HepG2 (cell line): Measurements from ENCODE around the gene TNNI2. TPM values are rescaled to one million over a fixed set of nuclear protein-coding genes. Genes with fewer than 3 reads are reported as not detected.

Experiments
- ATAC-seq: fragments of 200-7000 bp; cut with Tn5 transposase; 3 replicates; pipeline ENCODE4 v1.9.1; 2020; ENCODE audit warnings: mild to moderate bottlenecking, moderate library complexity
- BruUV-seq: library from RNA; stranded (reverse); fragments of 400-500 nt; replicated peaks from 2 replicates; lab custom pipeline; 2021; lab: Mats Ljungman, UMichigan
- CTCF ChIA-PET: fragments of 300-600 bp; formaldehyde crosslinking; extraction: SDS; loops from one replicate; lab custom pipeline; 2021; ENCODE audit warnings: low total read pairs, inconsistent platforms, low intra/inter-chr PET ratio; lab: Yijun Ruan, JAX
- POLR2A ChIA-PET: fragments of 350-600 bp; sonication (Branson Sonifier 250); formaldehyde crosslinking; loops from one replicate; lab custom pipeline; 2020; ENCODE audit warnings: antibody characterized with exemption, inconsistent platforms; lab: Yijun Ruan, JAX
- DNase-seq: peaks from one replicate; pipeline ENCODE4 v3.0.0-alpha.2; 2015; ENCODE audit warnings: low spot score
- FAIRE-seq: peaks from 3 replicates; lab custom pipeline; 2011; peaks lifted over from hg19 to GRCh38; lab: Jason Lieb, UNC
- H2AFZ ChIP-seq: one replicate; pipeline ENCODE4 v1.6.1; 2011; ENCODE audit warnings: low read length, inconsistent platforms
- H3K27ac ChIP-seq: fragments of 300-600 bp; 3 replicates; pipeline ENCODE4 v1.8.0; 2011; ENCODE audit warnings: mixed run types, mild to moderate bottlenecking, mixed read lengths, low read length, inconsistent platforms; ENCODE audit not compliant: insufficient read depth; ENCODE audit errors: extremely low read length
- H3K27me3 ChIP-seq, 2 experiments: fragments of 200-600 bp in 1 of 2; 2 replicates in 1 of 2; 3 replicates in 1 of 2; pipeline versions ENCODE4 v1.6.0 to v1.8.0; 2011; ENCODE audit warnings: low read length in 2 of 2, mild to moderate bottlenecking in 2 of 2, moderate library complexity in 2 of 2, inconsistent platforms in 1 of 2; ENCODE audit not compliant: insufficient read depth in 2 of 2, control insufficient read depth in 1 of 2
- H3K36me3 ChIP-seq, 2 experiments: fragments of 200-600 bp in 1 of 2; replicated peaks in 1 of 2; 2 replicates in 1 of 2; 3 replicates in 1 of 2; pipeline versions ENCODE4 v1.5.1 to v1.8.0; 2011; ENCODE audit warnings: low read length in 2 of 2, inconsistent platforms in 1 of 2; ENCODE audit not compliant: insufficient read depth in 2 of 2, control insufficient read depth in 1 of 2
- H3K4me1 ChIP-seq: 2 replicates; pipeline ENCODE4 v1.5.1; 2012; ENCODE audit warnings: low read length, inconsistent platforms; ENCODE audit not compliant: insufficient read depth
- H3K4me2 ChIP-seq: 2 replicates; pipeline ENCODE4 v1.6.0; 2011; ENCODE audit warnings: low read depth, low read length, inconsistent platforms
- H3K4me3 ChIP-seq, 3 experiments: fragments of 200-600 bp in 1 of 3; sonication (generic), shearing (Covaris generic) in 1 of 3; replicated peaks in 1 of 3; 2 replicates each; pipeline ENCODE4 v1.5.1; 2011 to 2016; ENCODE audit warnings: low read length in 3 of 3, inconsistent platforms in 2 of 3, low read depth in 2 of 3, mild to moderate bottlenecking in 2 of 3, control low read depth in 1 of 3, mixed read lengths in 1 of 3; ENCODE audit not compliant: insufficient read depth in 1 of 3
- H3K79me2 ChIP-seq: one replicate; pipeline ENCODE4 v1.6.1; 2011; ENCODE audit warnings: low read length, inconsistent platforms; ENCODE audit not compliant: insufficient read depth
- H3K9ac ChIP-seq: 2 replicates; pipeline ENCODE4 v1.6.0; 2011; ENCODE audit warnings: mild to moderate bottlenecking, low read depth, low read length, inconsistent platforms; ENCODE audit not compliant: insufficient read depth
- H3K9me3 ChIP-seq: 2 replicates; pipeline ENCODE4 v1.5.1; 2012; ENCODE audit warnings: mild to moderate bottlenecking, low read length
- H4K20me1 ChIP-seq: 2 replicates; pipeline ENCODE4 v1.6.0; 2011; ENCODE audit warnings: inconsistent platforms, mild to moderate bottlenecking, low read length, moderate library complexity; ENCODE audit not compliant: insufficient read depth
- ATF1 ChIP-seq: IDR thresholded peaks from 2 replicates; pipeline ENCODE4 v1.6.1; 2016; ENCODE audit warnings: mild to moderate bottlenecking, control low read depth
- FOXP1 ChIP-seq, 2 experiments: fragments of 450-650 bp in 1 of 2; IDR thresholded peaks; 2 replicates each; pipeline ENCODE4 v1.6.1; 2017 to 2018; ENCODE audit warnings: antibody characterized with exemption in 1 of 2
- KDM5A ChIP-seq: fragments of 200-600 bp; sonication (generic); IDR thresholded peaks from 2 replicates; pipeline ENCODE4 v1.7.0; 2018; ENCODE audit warnings: antibody characterized with exemption, mild to moderate bottlenecking, low read length, borderline replicate concordance
- MXI1 ChIP-seq: IDR thresholded peaks from 3 replicates; pipeline ENCODE4 v1.6.1; 2012; ENCODE audit warnings: low read depth, low read length, inconsistent platforms, borderline replicate concordance
- NONO ChIP-seq, 2 experiments: fragments of 450-650 bp in 1 of 2; sonication (generic) in 1 of 2; formaldehyde crosslinking in 1 of 2; IDR thresholded peaks in 1 of 2; conservative IDR thresholded peaks in 1 of 2; 2 replicates each; pipeline versions ENCODE4 v1.6.1 to v1.8.0; 2017 to 2022; ENCODE audit warnings: mild to moderate bottlenecking in 1 of 2, missing genetic modification reagents in 1 of 2, moderate library complexity in 1 of 2
- PBX2 ChIP-seq: IDR thresholded peaks from 2 replicates; pipeline ENCODE4 v1.6.1; 2016; ENCODE audit warnings: control low read depth
- POLR2A ChIP-seq, 2 experiments: IDR thresholded peaks; 2 replicates each; pipeline ENCODE4 v1.6.1; 2011; ENCODE audit warnings: low read depth in 2 of 2, low read length in 2 of 2, mild to moderate bottlenecking in 1 of 2, moderate library complexity in 1 of 2; ENCODE audit not compliant: insufficient read depth in 1 of 2
- SMAD9 ChIP-seq: sonication (generic); formaldehyde crosslinking; IDR thresholded peaks from 2 replicates; pipeline ENCODE4 v1.5.1; 2020; ENCODE audit warnings: mild to moderate bottlenecking, missing genetic modification reagents
- SNAPC5 ChIP-seq: sonication (generic); formaldehyde crosslinking; IDR thresholded peaks from 2 replicates; pipeline ENCODE4 v1.8.1; 2023; ENCODE audit warnings: mild to moderate bottlenecking, missing genetic modification reagents, borderline replicate concordance
- TBL1XR1 ChIP-seq: fragments of 150-350 bp; IDR thresholded peaks from 2 replicates; pipeline ENCODE4 v1.6.1; 2014; ENCODE audit warnings: borderline replicate concordance, low read length; ENCODE audit not compliant: partially characterized antibody
- TCF7 ChIP-seq: sonication (generic); IDR thresholded peaks from 2 replicates; pipeline ENCODE4 v1.6.1; 2016; ENCODE audit warnings: antibody characterized with exemption, low read depth
- U2AF1 ChIP-seq: fragments of 200-400 bp; formaldehyde crosslinking; optimal IDR thresholded peaks from 2 replicates; pipeline ENCODE3; 2017; ENCODE audit warnings: mild to moderate bottlenecking, low read depth, low read length
- WIZ ChIP-seq: sonication (generic); formaldehyde crosslinking; IDR thresholded peaks from 2 replicates; pipeline ENCODE4 v1.5.1; 2020; ENCODE audit warnings: mild to moderate bottlenecking, missing genetic modification reagents
- ZBTB10 ChIP-seq: sonication (generic); formaldehyde crosslinking; IDR thresholded peaks from 2 replicates; pipeline ENCODE4 v1.4.0; 2020; ENCODE audit warnings: missing genetic modification reagents, borderline replicate concordance
- ZBTB20 ChIP-seq: sonication (generic); formaldehyde crosslinking; IDR thresholded peaks from 2 replicates; pipeline ENCODE4 v1.8.1; 2023; ENCODE audit warnings: missing genetic modification reagents, low read depth, mild to moderate bottlenecking, borderline replicate concordance
- ZFP36L1 ChIP-seq: sonication (generic); formaldehyde crosslinking; IDR thresholded peaks from 2 replicates; pipeline ENCODE4 v1.8.0; 2022; ENCODE audit warnings: mild to moderate bottlenecking, missing genetic modification reagents, moderate library complexity
- ZIK1 ChIP-seq: sonication (generic); formaldehyde crosslinking; IDR thresholded peaks from 2 replicates; pipeline ENCODE4 v1.5.0; 2020; ENCODE audit warnings: mild to moderate bottlenecking, low read depth, missing genetic modification reagents, borderline replicate concordance
- ZNF333 ChIP-seq: sonication (generic); formaldehyde crosslinking; IDR thresholded peaks from 2 replicates; pipeline ENCODE4 v1.4.0; 2020; ENCODE audit warnings: mild to moderate bottlenecking, missing genetic modification reagents, borderline replicate concordance
- ZNF446 ChIP-seq: sonication (generic); formaldehyde crosslinking; IDR thresholded peaks from 2 replicates; pipeline ENCODE4 v1.5.0; 2020; ENCODE audit warnings: mild to moderate bottlenecking, missing genetic modification reagents
- ZNF709 ChIP-seq: sonication (generic); formaldehyde crosslinking; IDR thresholded peaks from 2 replicates; pipeline ENCODE4 v1.5.0; 2020; ENCODE audit warnings: mild to moderate bottlenecking, missing genetic modification reagents
- ZNF75D ChIP-seq: sonication (generic); formaldehyde crosslinking; IDR thresholded peaks from 2 replicates; pipeline ENCODE4 v1.8.1; 2023; ENCODE audit warnings: missing genetic modification reagents, mild to moderate bottlenecking, borderline replicate concordance
- ZSCAN31 ChIP-seq: sonication (generic); formaldehyde crosslinking; IDR thresholded peaks from 2 replicates; pipeline ENCODE4 v1.5.0; 2020; ENCODE audit warnings: low read depth, mild to moderate bottlenecking, missing genetic modification reagents
- WGBS: methylation state at CpG from one replicate; pipeline ENCODE4 v1.1.6; 2017; ENCODE audit warnings: low lambda C conversion rate; 5-methylcytosine and 5-hydroxymethylcytosine counted together
- in situ Hi-C: cut with HindIII; loops from 2 replicates; pipeline ENCODE4 v1.10.0; 2017; ENCODE audit warnings: low pct_unique_long_range_greater_than_20kb; ENCODE audit not compliant: extremely low pct_ligation_motif_present
- intact Hi-C: fragments of 100-400 bp; cut with micrococcal nuclease; formaldehyde crosslinking; loops from one replicate; pipeline ENCODE4 v1.10.0; 2022; ENCODE audit not compliant: unreplicated experiment
- polyA plus RNA-seq, 8 experiments: library from polyadenylated mRNA; depleted of rRNA in 3 of 8; stranded (reverse) in 7 of 8; unstranded in 1 of 8; fragments of >200 nt; fragmentation: Illumina TruSeq in 4 of 8; extraction: Trizol in 4 of 8; gene quantifications; 2 replicates each; pipeline versions ENCODE4 v1.2.1 to v1.2.3, GENCODE V29; 2011 to 2016; ENCODE audit warnings: low read depth in 4 of 8, missing spikeins in 1 of 8, mixed read lengths in 1 of 8; ENCODE audit not compliant: insufficient read depth in 1 of 8
- total RNA-seq, 5 experiments: library from RNA; depleted of rRNA; stranded (reverse); fragments of >200 nt; fragmentation: Illumina TruSeq; extraction: Trizol; gene quantifications; 2 replicates each; pipeline ENCODE4 v1.2.3, GENCODE V29; 2016; ENCODE audit warnings: low read depth in 1 of 5

Gene TNNI2
- total and polyA plus RNA-seq, 2 of the 13 experiments (the other 11 are each of a cell fraction or from before 2014, with no cell fraction given): 7.2 to 12.0 TPM

- peaks cover 10 to 50% of the 10 kb centered on the region in 2 experiments; a peak in 4 of 5 replicates for H3K27me3 ChIP-seq
- H3K4me2 ChIP-seq: no peak overlapping the region; the same call in 1 of the 2 replicates
- H3K9me3 ChIP-seq: no peaks in the 10 kb centered on the region
- intact Hi-C loops: no loop called here
- no peak overlapping the region for H3K4me3 ChIP-seq
- H3K79me2 ChIP-seq: no peaks in the 10 kb centered on the region
- in situ Hi-C loops: loop anchor here (5.0 kb wide), 1 partner anchor 311 kb away; no protein-coding TSS in a partner anchor
- no peak overlapping the region for H2AFZ ChIP-seq
- no peak for FAIRE-seq
- BruUV-seq: no TSS peak
- no peak overlapping the region for H3K9ac ChIP-seq
- no CpG with 5 or more reads among the region's 19 CpGs for WGBS
- peaks cover 71% of the 10 kb centered on the region for H3K4me1 ChIP-seq
- H3K27ac ChIP-seq: peak overlapping the region; percentile 54
- no peak for DNase-seq
- POLR2A ChIA-PET: no interaction called here
- CTCF ChIA-PET: no interaction called here
- H4K20me1 ChIP-seq: no peaks in the 10 kb centered on the region
- ATAC-seq: no peak
- H3K36me3 ChIP-seq: no peaks in the 10 kb centered on the region
- TF ChIP-seq ZIK1 (CRISPR knock-in tag) (no peak), ZNF446 (CRISPR knock-in tag) (no peak), ZBTB20 (no peak), ZNF333 (CRISPR knock-in tag) (0 out of 2 replicates have a peak, but pooled peaks have one; percentile 18), TCF7 (no peak), ATF1 (no peak), TBL1XR1 (no peak), NONO (IDR thresholded peaks at IDR 0.05) (no peak), NONO (CRISPR knock-in tag; conservative IDR thresholded peaks at IDR 0.05) (no peak), ZNF75D (CRISPR knock-in tag) (no peak), MXI1 (no peak), ZBTB10 (no peak), SMAD9 (CRISPR knock-in tag) (0 out of 2 replicates have a peak, but pooled peaks have one; percentile 52), ZNF709 (CRISPR knock-in tag) (no peak), KDM5A (no peak), WIZ (CRISPR knock-in tag) (no peak), U2AF1 (no peak), ZFP36L1 (no peak), SNAPC5 (CRISPR knock-in tag) (no peak), POLR2A (IDR thresholded peaks at IDR 0.05; ENCODE audit: insufficient read depth in 1 of 2, low read depth in 2 of 2, low read length in 2 of 2) (no peak), FOXP1 (IDR thresholded peaks at IDR 0.05) (no peak), FOXP1 (CRISPR knock-in tag; IDR thresholded peaks at IDR 0.05) (no peak), ZSCAN31 (no peak), PBX2 (CRISPR knock-in tag) (no peak)
Measured at GRCh38 chr11:1841511-1842148, 2.8 kb downstream of the TNNI2 start.
